NB4 (cell line): ENCODE data around the gene PITPNC1.

Source experiments
- DNase-seq: peaks from one replicate; pipeline ENCODE4 v3.0.0; 2010; ENCODE audit warnings: low read depth
- H3K4me3 ChIP-seq: one replicate; pipeline ENCODE4 v1.5.1; 2011; ENCODE audit warnings: mild to moderate bottlenecking, low read depth, low read length, moderate library complexity
- MAX ChIP-seq: IDR thresholded peaks from 2 replicates; pipeline ENCODE4 v1.6.1; 2011; ENCODE audit warnings: low read depth, low read length
- MYC ChIP-seq: IDR thresholded peaks from 2 replicates; pipeline ENCODE4 v1.6.1; 2011; ENCODE audit warnings: low read depth, low read length
- POLR2A ChIP-seq: IDR thresholded peaks from 2 replicates; pipeline ENCODE4 v1.6.1; 2011; ENCODE audit warnings: mild to moderate bottlenecking; ENCODE audit not compliant: insufficient read length; ENCODE audit errors: extremely low read depth
- TF ChIP-seq, protein P1 (sequence below): IDR thresholded peaks from one replicate; pipeline ENCODE4 v1.5.1; 2012; ENCODE audit warnings: low read depth, low read length

PITPNC1 gene

GRCh38 chr17:67680445-67681224, 303.6 kb downstream of the PITPNC1 start:
- DNase-seq = no peak
- TF ChIP-seq POLR2A (no peak), MAX (no peak)
- TF ChIP-seq, protein P1, sequence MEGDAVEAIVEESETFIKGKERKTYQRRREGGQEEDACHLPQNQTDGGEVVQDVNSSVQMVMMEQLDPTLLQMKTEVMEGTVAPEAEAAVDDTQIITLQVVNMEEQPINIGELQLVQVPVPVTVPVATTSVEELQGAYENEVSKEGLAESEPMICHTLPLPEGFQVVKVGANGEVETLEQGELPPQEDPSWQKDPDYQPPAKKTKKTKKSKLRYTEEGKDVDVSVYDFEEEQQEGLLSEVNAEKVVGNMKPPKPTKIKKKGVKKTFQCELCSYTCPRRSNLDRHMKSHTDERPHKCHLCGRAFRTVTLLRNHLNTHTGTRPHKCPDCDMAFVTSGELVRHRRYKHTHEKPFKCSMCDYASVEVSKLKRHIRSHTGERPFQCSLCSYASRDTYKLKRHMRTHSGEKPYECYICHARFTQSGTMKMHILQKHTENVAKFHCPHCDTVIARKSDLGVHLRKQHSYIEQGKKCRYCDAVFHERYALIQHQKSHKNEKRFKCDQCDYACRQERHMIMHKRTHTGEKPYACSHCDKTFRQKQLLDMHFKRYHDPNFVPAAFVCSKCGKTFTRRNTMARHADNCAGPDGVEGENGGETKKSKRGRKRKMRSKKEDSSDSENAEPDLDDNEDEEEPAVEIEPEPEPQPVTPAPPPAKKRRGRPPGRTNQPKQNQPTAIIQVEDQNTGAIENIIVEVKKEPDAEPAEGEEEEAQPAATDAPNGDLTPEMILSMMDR = no peak
- no peak overlapping the region for H3K4me3 ChIP-seq

- no peak overlapping the region for H3K4me3 ChIP-seq
- no peak for TF ChIP-seq POLR2A
- TF ChIP-seq, protein P1 = no peak
- no peak for TF ChIP-seq MYC
- TF ChIP-seq MAX = no peak
- DNase-seq = no peak
These were observed 305.1 kb downstream of the PITPNC1 start for GRCh38 chr17:67682196-67682595.

GRCh38 chr17:67685351-67685750, 308.3 kb downstream of the PITPNC1 start:
- no peak for DNase-seq
- TF ChIP-seq MAX (no peak), POLR2A (no peak), MYC (no peak)
- TF ChIP-seq, protein P1 = no peak
- H3K4me3 ChIP-seq = no peak overlapping the region

DNA sequence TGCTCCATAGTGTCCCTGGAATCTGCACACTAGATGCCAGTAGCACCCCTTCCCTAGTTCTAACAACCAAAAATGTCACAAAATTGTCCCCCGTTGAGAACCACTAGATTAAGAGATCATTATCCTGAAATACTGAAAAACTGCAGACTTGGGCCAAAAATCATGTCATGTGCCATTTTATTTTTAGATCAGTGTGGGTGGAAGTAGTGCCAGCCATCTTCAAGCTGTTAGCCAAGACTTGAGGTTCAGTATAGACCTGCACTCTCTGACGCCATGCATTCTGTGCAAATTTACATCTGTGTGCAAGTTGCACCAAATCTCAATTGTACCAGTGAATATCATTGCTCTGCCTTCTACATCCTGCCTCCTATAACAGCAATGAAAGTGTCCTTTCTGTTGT, 309.2 kb downstream of the PITPNC1 start:
- H3K4me3 ChIP-seq = no peak overlapping the region
- TF ChIP-seq, protein P1 = no peak
- no peak for TF ChIP-seq MYC
- TF ChIP-seq POLR2A = no peak
- no peak for TF ChIP-seq MAX
- DNase-seq = no peak

- no peak for DNase-seq
- TF ChIP-seq MYC (no peak), MAX (no peak), POLR2A (no peak)
- TF ChIP-seq, protein P1 = no peak
- H3K4me3 ChIP-seq = no peak overlapping the region
These were observed 310.4 kb downstream of the PITPNC1 start for GRCh38 chr17:67687511-67687910.
